SIG-M5 treated with dmso at 0.1 percent for 504 hours (cell line): ENCODE measurements around the gene GDAP2.
"Not testable (repeated sequence)": the region's sequence is repeated elsewhere in the genome, so short reads cannot be mapped to it uniquely, and the experiment has no call there.

ENCODE experiments used
- DNase-seq: peaks from one replicate; lab custom pipeline; 2025; ENCODE audit not compliant: unreplicated experiment; lab: John Stamatoyannopoulos, UW

The GDAP2 gene

GRCh38 chr1:117904485-117904884 lies 24.9 kb downstream of the GDAP2 start:
- no peak for DNase-seq

- no peak for DNase-seq
Measured at GRCh38 chr1:117902944-117903343, 26.5 kb downstream of the GDAP2 start.

GRCh38 chr1:117899801-117900200 lies 29.6 kb downstream of the GDAP2 start:
- no peak for DNase-seq

GRCh38 chr1:117897551-117897950 lies 31.9 kb downstream of the GDAP2 start:
- DNase-seq = no peak

- peak; percentile 74 for DNase-seq
Measured at GRCh38 chr1:117895482-117896114, 33.8 kb downstream of the GDAP2 start.

- no peak for DNase-seq
Measured at GRCh38 chr1:117894078-117894477, 35.3 kb downstream of the GDAP2 start.

GRCh38 chr1:117892512-117892911 lies 36.9 kb downstream of the GDAP2 start:
- DNase-seq = no peak

- DNase-seq = no peak
Measured at GRCh38 chr1:117890452-117890851, 39.0 kb downstream of the GDAP2 start.

GRCh38 chr1:117886101-117886795 lies 43.2 kb downstream of the GDAP2 start:
- DNase-seq = no peak

GRCh38 chr1:117883616-117884015 lies 45.8 kb downstream of the GDAP2 start:
- no peak for DNase-seq

- DNase-seq = no peak
Measured at GRCh38 chr1:117879284-117879683, 50.1 kb downstream of the GDAP2 start.

- DNase-seq = no peak
Measured at GRCh38 chr1:117877823-117878222, 51.6 kb downstream of the GDAP2 start.

GRCh38 chr1:117871013-117871412 lies 58.4 kb downstream of the GDAP2 start:
- DNase-seq = no peak

GRCh38 chr1:117861694-117862093 lies 67.7 kb downstream of the GDAP2 start:
- DNase-seq = no peak

GRCh38 chr1:117860896-117861610 lies 68.4 kb downstream of the GDAP2 start:
- no peak for DNase-seq

GRCh38 chr1:117859901-117860300 lies 69.5 kb downstream of the GDAP2 start:
- DNase-seq = no peak

GRCh38 chr1:117857418-117857817 lies 72.0 kb downstream of the GDAP2 start:
- DNase-seq = no peak

GRCh38 chr1:117852853-117853553 lies 76.4 kb downstream of the GDAP2 start:
- DNase-seq = no peak

- DNase-seq = no peak
Measured at GRCh38 chr1:117851687-117852086, 77.7 kb downstream of the GDAP2 start.

GRCh38 chr1:117846674-117847425 lies 82.6 kb downstream of the GDAP2 start:
- no peak for DNase-seq

GRCh38 chr1:117844478-117844877 lies 84.9 kb downstream of the GDAP2 start:
- DNase-seq = not testable (repeated sequence)
